ENCODE results near the gene KRT82. TPM values are rescaled to one million over a fixed set of nuclear protein-coding genes. Genes with fewer than 3 reads are reported as not detected.

The KRT82 gene
- total and polyA plus RNA-seq, 2 of the 8 experiments (the other 6 are each of a cell fraction or from before 2014, with no cell fraction given), result not detected

DNA sequence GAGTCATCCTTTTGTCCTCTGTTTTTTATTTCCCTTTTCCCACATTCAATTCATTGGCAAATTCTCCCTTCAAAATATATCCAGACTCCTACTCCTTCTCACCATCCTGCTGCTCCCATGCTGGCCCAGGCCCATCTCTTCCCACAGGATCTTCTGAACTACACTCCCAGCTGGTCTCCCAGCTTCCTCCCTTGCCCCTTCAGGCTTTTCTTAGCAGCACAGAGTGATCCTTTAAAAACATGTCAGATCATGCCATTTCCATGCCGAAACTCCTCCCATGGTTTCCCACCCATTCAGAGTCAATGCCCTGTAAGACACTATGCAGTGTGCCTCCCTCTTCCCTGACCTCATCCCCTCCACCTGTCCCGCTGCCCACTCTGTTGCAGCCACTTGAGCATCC lies 18.3 kb downstream of the KRT82 start:
- no peaks in the 10 kb centered on the region for H4K20me1 ChIP-seq (replicated peaks in 1 of 2; ENCODE audit: control insufficient read depth in 1 of 2, insufficient read depth in 2 of 2, low read length in 2 of 2)
- no peak overlapping the region for H3K4ac ChIP-seq (replicated peaks; ENCODE audit: insufficient read length, low read depth, low read length)
- no peak for FAIRE-seq
- H3K23me2 ChIP-seq (ENCODE audit: low read depth, low read length), result no peaks in the 10 kb centered on the region
- H3K9me3 ChIP-seq (ENCODE audit: insufficient read depth in 2 of 2, low read depth in 1 of 2, low read length in 1 of 2), result no peaks in the 10 kb centered on the region
- no peak overlapping the region for H3K18ac ChIP-seq (ENCODE audit: extremely low read depth, low read length)
- H3K36me3 ChIP-seq (ENCODE audit: control insufficient read depth in 2 of 4, insufficient read depth in 4 of 4, low read length in 3 of 4), result no peaks in the 10 kb centered on the region
- CTCF ChIA-PET (ENCODE audit: partially characterized antibody), result interaction anchor here (0.6 to 11.3 kb wide), 15 partner anchors 8 to 492 kb away, joined by 3 to 105 read pairs (median 4); partner anchors contain the start of gene KRT85
- no peak overlapping the region for H3K27ac ChIP-seq (ENCODE audit: low read depth, low read length)
- no peak overlapping the region for H3K14ac ChIP-seq (ENCODE audit: insufficient read length)
- no peak overlapping the region for H2AFZ ChIP-seq (ENCODE audit: low read length)
- H2BK5ac ChIP-seq (ENCODE audit: low read depth, low read length), result no peak overlapping the region
- 96% methylated on average over 2 of the region's 2 CpGs; no CpG with 5 or more reads in 1 of the 2 experiments for WGBS, 2 experiments (ENCODE audit: extremely low coverage in 1 of 2, insufficient coverage in 1 of 2, insufficient read length in 1 of 2, insufficient replicate concordance in 2 of 2, low coverage in 1 of 2, low lambda C conversion rate in 2 of 2, missing lambda C conversion rate in 1 of 2)
- H2BK12ac ChIP-seq (ENCODE audit: low read depth, low read length), result no peak overlapping the region
- POLR2A ChIA-PET (ENCODE audit: partially characterized antibody), result no interaction called here
- no peak for DNase-seq (ENCODE audit: low read depth in 1 of 2, low spot score in 2 of 2)
- no peak overlapping the region; the same call in 1 of the 2 replicates for H4K8ac ChIP-seq (ENCODE audit: extremely low read depth, insufficient read depth, low read length)
- H3K4me3 ChIP-seq (ENCODE audit: extremely low read depth in 1 of 4, insufficient read depth in 2 of 4, low read depth in 3 of 4, low read length in 4 of 4), result no peak overlapping the region
- H2AK5ac ChIP-seq (ENCODE audit: low read depth, low read length), result no peak overlapping the region
- H4K5ac ChIP-seq (ENCODE audit: insufficient read length, low read depth, low read length), result no peak overlapping the region
- no peak overlapping the region for H3K23ac ChIP-seq (ENCODE audit: insufficient read length)
- H3K79me2 ChIP-seq (ENCODE audit: control insufficient read depth in 1 of 2, insufficient read depth in 2 of 2, low read length in 2 of 2), result no peaks in the 10 kb centered on the region
- no peak overlapping the region for H3K9ac ChIP-seq (replicated peaks in 1 of 4; ENCODE audit: extremely low read depth in 1 of 4, low read depth in 3 of 4, low read length in 3 of 4)
- no peaks in the 10 kb centered on the region; the same call in 1 of the 2 replicates for H3K79me1 ChIP-seq (ENCODE audit: low read depth, low read length)
- H3K4me2 ChIP-seq (ENCODE audit: insufficient read depth in 1 of 2, low read depth in 2 of 2, low read length in 2 of 2), result no peak overlapping the region
- H4K91ac ChIP-seq (replicated peaks; ENCODE audit: insufficient read length, low read length), result no peak overlapping the region
- no peak overlapping the region for H3K56ac ChIP-seq (replicated peaks; ENCODE audit: insufficient read length, low read depth, low read length)
- no peak overlapping the region for H2BK15ac ChIP-seq (ENCODE audit: low read length)
- H2BK20ac ChIP-seq (ENCODE audit: low read length), result no peak overlapping the region
- H3K4me1 ChIP-seq (replicated peaks in 1 of 4; ENCODE audit: control insufficient read depth in 3 of 4, insufficient read depth in 4 of 4, low read length in 3 of 4), result peaks cover 0 to 7% (median 1%) of the 10 kb centered on the region in 4 experiments; a peak in 2 of 7 replicates
- H3K27me3 ChIP-seq (replicated peaks in 1 of 4; ENCODE audit: control insufficient read depth in 3 of 4, extremely low read depth in 1 of 4, insufficient read depth in 3 of 4, low read length in 3 of 4), result no peaks in the 10 kb centered on the region
- H2BK120ac ChIP-seq (replicated peaks; ENCODE audit: low read depth, low read length), result no peak overlapping the region
- TF ChIP-seq TEAD4 (IDR thresholded peaks at IDR 0.05; ENCODE audit: low read depth, low read length) (no peak), JUND (IDR thresholded peaks at IDR 0.05; ENCODE audit: low read length) (no peak), RAD21 (IDR thresholded peaks at IDR 0.05 in 1 of 2, conservative IDR thresholded peaks at IDR 0.05 in 1 of 2; ENCODE audit: low read depth in 2 of 2, low read length in 2 of 2) (no peak)
